ENCODE measurements around the gene ZNF529.

GRCh38 chr19:36574741-36575140 is 1.6 kb upstream of the ZNF529 start:
- no peak for TF ChIP-seq BACH1 (IDR thresholded peaks at IDR 0.05; ENCODE audit: low read length)
- no peak for TF ChIP-seq CTCF (IDR thresholded peaks at IDR 0.05; ENCODE audit: control extremely low read depth in 1 of 3, insufficient read depth in 1 of 3, low read depth in 1 of 3, low read length in 3 of 3)
- no peak for TF ChIP-seq YY1 (IDR thresholded peaks at IDR 0.05; ENCODE audit: low read depth, low read length)
- TF ChIP-seq POLR2A (IDR thresholded peaks at IDR 0.05; ENCODE audit: control extremely low read depth in 1 of 2, low read depth in 2 of 2, low read length in 2 of 2), result no peak
- TF ChIP-seq CREB1 (IDR thresholded peaks at IDR 0.05), result no peak
- no peak for TF ChIP-seq EGR1 (IDR thresholded peaks at IDR 0.05; ENCODE audit: borderline replicate concordance, low read depth, low read length)
- no peak for TF ChIP-seq HDAC6 (IDR thresholded peaks at IDR 0.05; ENCODE audit: low read depth, low read length)
- no peak for TF ChIP-seq SP4 (IDR thresholded peaks at IDR 0.05; ENCODE audit: low read length)
- TF ChIP-seq SIRT6 (IDR thresholded peaks at IDR 0.05; ENCODE audit: low read length), result no peak
- no peak for TF ChIP-seq EZH2 (IDR thresholded peaks at IDR 0.05; ENCODE audit: low read depth, low read length, severe bottlenecking)
- no peak for TF ChIP-seq RBBP5 (IDR thresholded peaks at IDR 0.05; ENCODE audit: borderline replicate concordance, low read depth, low read length)
- no peak for TF ChIP-seq TEAD4 (IDR thresholded peaks at IDR 0.05; ENCODE audit: low read depth, low read length)
- no peak for TF ChIP-seq USF2 (IDR thresholded peaks at IDR 0.05; ENCODE audit: low read length)
